HCT116 (cell line): Measurements from ENCODE around the gene CEP120. TPM values are rescaled to one million over a fixed set of nuclear protein-coding genes. Genes with fewer than 3 reads are reported as not detected.
"Not testable (repeated sequence)": the region's sequence is repeated elsewhere in the genome, so short reads cannot be mapped to it uniquely, and the experiment has no call there.

Experiments used
- ATAC-seq: fragments of 200-7000 bp; cut with Tn5 transposase; 2 replicates; pipeline ENCODE4 v1.9.1; 2020; ENCODE audit warnings: mild to moderate bottlenecking, moderate library complexity
- BruUV-seq: library from RNA; stranded (reverse); fragments of 400-500 nt; replicated peaks from 2 replicates; lab custom pipeline; 2021; lab: Mats Ljungman, UMichigan
- CTCF ChIA-PET: fragments of 300-600 bp; sonication (Branson Sonifier 250); formaldehyde crosslinking; loops from one replicate; lab custom pipeline; 2021; ENCODE audit warnings: antibody characterized with exemption; lab: Charles Lee
- POLR2A ChIA-PET: fragments of 300-600, 350-600 bp; sonication (Branson Sonifier 250); formaldehyde crosslinking; loops from one replicate; lab custom pipeline; 2021; ENCODE audit warnings: antibody characterized with exemption; lab: Charles Lee
- RAD21 ChIA-PET, 2 experiments: fragments of 300-600 bp; sonication (Branson Sonifier 250); formaldehyde crosslinking; loops; one replicate each; lab custom pipeline; 2023; ENCODE audit warnings: low total read pairs in 2 of 2; ENCODE audit not compliant: uncharacterized antibody in 2 of 2, unreplicated experiment in 2 of 2, low non-redundant PET in 1 of 2; lab: Charles Lee
- DNase-seq: peaks from one replicate; pipeline ENCODE4 v3.0.0-alpha.2; 2010; ENCODE audit warnings: low read depth, low spot score
- H2AFZ ChIP-seq: fragments of 200-600 bp; shearing (Covaris generic), sonication (generic); 2 replicates; pipeline ENCODE4 v1.6.1; 2017; ENCODE audit warnings: low read depth, mixed run types, mixed read lengths, antibody characterized with exemption, low read length; ENCODE audit not compliant: poor library complexity, severe bottlenecking
- H3K27ac ChIP-seq: 2 replicates; pipeline ENCODE4 v1.5.1; 2012; ENCODE audit warnings: low read depth, low read length
- H3K27me3 ChIP-seq: fragments of 200-600 bp; sonication (generic); 2 replicates; pipeline ENCODE4 v1.6.1; 2016; ENCODE audit warnings: mixed run types, low read length, mixed read lengths; ENCODE audit not compliant: insufficient read depth
- H3K36me3 ChIP-seq, 2 experiments: fragments of 200-500 bp in 1 of 2; fragments of 200-600 bp in 1 of 2; sonication (Bioruptor generic) in 1 of 2; sonication (generic) in 1 of 2; 2 replicates each; pipeline versions ENCODE4 v1.5.1 to v1.6.1; 2014 to 2016; ENCODE audit warnings: low read length in 2 of 2, inconsistent platforms in 1 of 2, mixed read lengths in 1 of 2, mixed run types in 1 of 2; ENCODE audit not compliant: insufficient read depth in 2 of 2, control insufficient read depth in 1 of 2
- H3K4me1 ChIP-seq, 2 experiments: fragments of 200-600 bp in 1 of 2; sonication (generic) in 1 of 2; 2 replicates each; pipeline versions ENCODE4 v1.5.1 to v1.6.1; 2012 to 2017; ENCODE audit warnings: low read length in 2 of 2, inconsistent platforms in 1 of 2, mild to moderate bottlenecking in 1 of 2, mixed read lengths in 1 of 2, mixed run types in 1 of 2, moderate library complexity in 1 of 2; ENCODE audit not compliant: insufficient read depth in 2 of 2, control insufficient read depth in 1 of 2
- H3K4me2 ChIP-seq: fragments of 200-600 bp; sonication (generic); 2 replicates; pipeline ENCODE4 v1.6.1; 2017; ENCODE audit warnings: mixed run types, low read length, mixed read lengths
- H3K4me3 ChIP-seq, 2 experiments: fragments of 200-600 bp in 1 of 2; sonication (generic) in 1 of 2; replicated peaks in 1 of 2; 2 replicates each; pipeline ENCODE4 v1.5.1; 2011 to 2016; ENCODE audit warnings: low read length in 2 of 2, control low read depth in 1 of 2, low read depth in 1 of 2, mild to moderate bottlenecking in 1 of 2, mixed read lengths in 1 of 2, mixed run types in 1 of 2
- H3K79me2 ChIP-seq: fragments of 200-600 bp; sonication (generic); 2 replicates; pipeline ENCODE4 v1.6.1; 2017; ENCODE audit warnings: mild to moderate bottlenecking, mixed run types, low read length, moderate library complexity, mixed read lengths; ENCODE audit not compliant: insufficient read depth
- H3K9ac ChIP-seq: fragments of 200-600 bp; sonication (generic); 2 replicates; pipeline ENCODE4 v1.6.1; 2016; ENCODE audit warnings: low read length, mixed read lengths
- H3K9me2 ChIP-seq: fragments of 200-600 bp; sonication (generic), shearing (Covaris generic); 2 replicates; pipeline ENCODE4 v1.6.1; 2017; ENCODE audit warnings: mixed run types, mild to moderate bottlenecking, moderate library complexity; ENCODE audit not compliant: insufficient read depth
- H3K9me3 ChIP-seq, 2 experiments: fragments of 200-500 bp in 1 of 2; fragments of 200-600 bp in 1 of 2; sonication (Bioruptor generic) in 1 of 2; sonication (generic) in 1 of 2; 2 replicates each; pipeline ENCODE4 v1.6.1; 2014 to 2017; ENCODE audit warnings: low read length in 2 of 2, mixed read lengths in 2 of 2, inconsistent platforms in 1 of 2, low read depth in 1 of 2, mild to moderate bottlenecking in 1 of 2, mixed run types in 1 of 2, moderate library complexity in 1 of 2; ENCODE audit not compliant: control insufficient read depth in 1 of 2, insufficient read depth in 1 of 2
- H4K20me1 ChIP-seq: fragments of 200-600 bp; sonication (generic), shearing (Covaris generic); 2 replicates; pipeline ENCODE4 v1.6.1; 2017; ENCODE audit warnings: mixed run types, mild to moderate bottlenecking, moderate library complexity; ENCODE audit not compliant: insufficient read depth
- CBX3 ChIP-seq: IDR thresholded peaks from 2 replicates; pipeline ENCODE4 v1.6.1; 2012; ENCODE audit warnings: low read depth
- EGR1 ChIP-seq: IDR thresholded peaks from 2 replicates; pipeline ENCODE4 v1.6.1; 2012; ENCODE audit warnings: low read depth
- EZH2 ChIP-seq: fragments of 200-600 bp; sonication (generic); IDR thresholded peaks from 2 replicates; pipeline ENCODE4 v1.6.1; 2017; ENCODE audit warnings: antibody characterized with exemption, mixed run types
- EZH2phosphoT487 ChIP-seq: fragments of 200-600 bp; IDR thresholded peaks from 2 replicates; pipeline ENCODE4 v1.6.1; 2018; ENCODE audit warnings: antibody characterized with exemption, borderline replicate concordance
- MAX ChIP-seq: IDR thresholded peaks from 2 replicates; pipeline ENCODE4 v1.6.1; 2012
- POLR2A ChIP-seq: IDR thresholded peaks from 2 replicates; pipeline ENCODE4 v1.7.0; 2011; ENCODE audit warnings: borderline replicate concordance; ENCODE audit not compliant: insufficient read depth, insufficient read length; ENCODE audit errors: extremely low read depth
- POLR2AphosphoS5 ChIP-seq: IDR thresholded peaks from 2 replicates; pipeline ENCODE4 v1.6.1; 2011; ENCODE audit warnings: mild to moderate bottlenecking, low read depth, low read length, moderate library complexity
- RAD21 ChIP-seq: IDR thresholded peaks from 2 replicates; pipeline ENCODE4 v1.6.1; 2012; ENCODE audit warnings: low read depth, mild to moderate bottlenecking
- REST ChIP-seq: IDR thresholded peaks from 2 replicates; pipeline ENCODE4 v1.6.1; 2012; ENCODE audit warnings: low read depth
- SIN3A ChIP-seq: IDR thresholded peaks from 2 replicates; pipeline ENCODE4 v1.6.1; 2012; ENCODE audit warnings: low read depth
- SRF ChIP-seq: IDR thresholded peaks from 2 replicates; pipeline ENCODE4 v1.6.1; 2012; ENCODE audit warnings: low read depth
- YY1 ChIP-seq: IDR thresholded peaks from 2 replicates; pipeline ENCODE4 v1.6.1; 2011; ENCODE audit warnings: low read length, low read depth, moderate library complexity, mild to moderate bottlenecking; ENCODE audit not compliant: insufficient replicate concordance; ENCODE audit errors: extremely low read depth
- ZBTB33 ChIP-seq: IDR thresholded peaks from 2 replicates; pipeline ENCODE4 v1.6.1; 2011; ENCODE audit warnings: mild to moderate bottlenecking, low read length, moderate library complexity; ENCODE audit not compliant: insufficient replicate concordance; ENCODE audit errors: extremely low read depth
- ZFX ChIP-seq: fragments of 450-650 bp; IDR thresholded peaks from 2 replicates; pipeline ENCODE4 v1.6.1; 2017
- ZNF274 ChIP-seq: fragments of 200-500 bp; sonication (Bioruptor generic); IDR thresholded peaks from 2 replicates; pipeline ENCODE4 v1.6.1; 2014; ENCODE audit warnings: mild to moderate bottlenecking, low read depth, low read length, inconsistent platforms
- intact Hi-C: fragments of 100-400 bp; cut with micrococcal nuclease; formaldehyde crosslinking; loops from 2 replicates; pipeline ENCODE4 v1.10.0; 2022
- total RNA-seq: library from RNA; stranded (reverse); gene quantifications from one replicate; pipeline ENCODE4 v1.2.1, GENCODE V29; 2021; ENCODE audit not compliant: unreplicated experiment

CEP120 gene
- total RNA-seq, 1 experiment from 2014 or later = 30.2 TPM

GRCh38 chr5:123471385-123471784 lies 48.2 kb upstream of the CEP120 start:
- H3K36me3 ChIP-seq = no peaks in the 10 kb centered on the region
- ATAC-seq = no peak
- no peaks in the 10 kb centered on the region for H3K27me3 ChIP-seq
- no peak for TF ChIP-seq EGR1
- TF ChIP-seq SIN3A = no peak
- TF ChIP-seq EZH2phosphoT487 = no peak
- no peak for TF ChIP-seq RAD21
- TF ChIP-seq CBX3 = no peak
- no peak for TF ChIP-seq ZBTB33
- TF ChIP-seq ZFX = no peak
- no peak for TF ChIP-seq POLR2A
- TF ChIP-seq YY1 = no peak
- no peak for TF ChIP-seq REST
- no peak for TF ChIP-seq ZNF274
- no peak for TF ChIP-seq POLR2AphosphoS5
- no peak for TF ChIP-seq MAX
- no peak for TF ChIP-seq SRF
- TF ChIP-seq EZH2 = no peak
- TF ChIP-seq, all 23 proteins: peak for 0
- RAD21 ChIA-PET = no interaction called here
- POLR2A ChIA-PET = no interaction called here
- Histone ChIP-seq H3K4me2 (no peak overlapping the region), H2AFZ (no peak overlapping the region), H3K4me3 (no peak overlapping the region), H3K9ac (no peak overlapping the region), H3K79me2 (no peaks in the 10 kb centered on the region), H3K27ac (no peak overlapping the region), H3K9me2 (no peaks in the 10 kb centered on the region), H4K20me1 (no peaks in the 10 kb centered on the region), H3K9me3 (no peaks in the 10 kb centered on the region), H3K4me1 (no peaks in the 10 kb centered on the region)
- CTCF ChIA-PET = no interaction called here
- no peak for DNase-seq
- intact Hi-C loops = no loop called here
- BruUV-seq = no TSS peak

GRCh38 chr5:123466839-123467238 lies 43.6 kb upstream of the CEP120 start:
- H4K20me1 ChIP-seq, H3K36me3 ChIP-seq, BruUV-seq, H3K4me2 ChIP-seq, H3K9me3 ChIP-seq, H3K9ac ChIP-seq, H3K27me3 ChIP-seq, POLR2A ChIA-PET, H3K4me1 ChIP-seq, H3K9me2 ChIP-seq, H3K27ac ChIP-seq, intact Hi-C loops, ATAC-seq, H2AFZ ChIP-seq, RAD21 ChIA-PET, CTCF ChIA-PET, H3K79me2 ChIP-seq, H3K4me3 ChIP-seq, DNase-seq: not testable (repeated sequence)
